ENCODE data around the gene MRC2.

Gene MRC2

DNA sequence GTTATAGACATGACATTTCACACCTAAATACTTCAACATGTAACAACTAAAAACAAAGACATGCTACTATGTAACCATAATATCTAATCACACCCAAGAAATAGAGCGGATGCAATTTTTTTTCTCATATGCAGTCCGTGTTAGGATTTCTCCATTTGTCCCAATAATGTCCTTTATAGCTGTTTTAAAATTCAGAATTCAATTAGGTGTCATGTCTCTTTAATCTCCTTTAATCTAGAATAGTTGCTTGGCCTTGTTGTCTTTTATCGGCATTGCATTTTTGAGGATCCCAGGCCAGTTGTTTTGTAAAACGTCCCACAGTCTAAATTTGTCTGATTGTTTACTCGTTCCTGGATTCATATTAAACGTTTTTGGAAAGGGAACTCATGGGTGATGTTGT, 14.5 kb downstream of the MRC2 start:
- Histone ChIP-seq H3K79me2 (ENCODE audit: insufficient read depth, low read length) (no peaks in the 10 kb centered on the region), H3F3A (ENCODE audit: insufficient read depth) (no peaks in the 10 kb centered on the region), H3K4me3 (ENCODE audit: insufficient read depth, low read length, poor library complexity, severe bottlenecking) (no peak overlapping the region), H3K9me2 (replicated peaks; ENCODE audit: insufficient read depth, low read length) (no peaks in the 10 kb centered on the region), H3K36me3 (ENCODE audit: low read length) (no peaks in the 10 kb centered on the region), H3K4me2 (ENCODE audit: low read depth, low read length, poor library complexity, severe bottlenecking) (no peak overlapping the region), H4K20me1 (ENCODE audit: low read depth, low read length) (no peaks in the 10 kb centered on the region), H3K9me3 (ENCODE audit: insufficient read depth, low read length) (no peaks in the 10 kb centered on the region), H3K27me3 (ENCODE audit: low read length) (no peaks in the 10 kb centered on the region), H3K9ac (ENCODE audit: low read length) (no peak overlapping the region), H3K27ac (ENCODE audit: low read depth, low read length) (no peak overlapping the region), H2AFZ (ENCODE audit: low read depth, low read length, severe bottlenecking) (no peak overlapping the region)
- TF ChIP-seq CTCF (IDR thresholded peaks at IDR 0.05; ENCODE audit: insufficient read depth, low read length, poor library complexity, severe bottlenecking) (no peak), EZH2phosphoT487 (conservative IDR thresholded peaks at IDR 0.05; ENCODE audit: low read length) (no peak)

GRCh38 chr17:62643496-62643895, 16.0 kb downstream of the MRC2 start:
- H3K27ac ChIP-seq (ENCODE audit: low read depth, low read length), result no peak overlapping the region
- H3F3A ChIP-seq (ENCODE audit: insufficient read depth), result no peaks in the 10 kb centered on the region
- no peaks in the 10 kb centered on the region for H3K9me3 ChIP-seq (ENCODE audit: insufficient read depth, low read length)
- no peak overlapping the region for H2AFZ ChIP-seq (ENCODE audit: low read depth, low read length, severe bottlenecking)
- no peaks in the 10 kb centered on the region for H3K36me3 ChIP-seq (ENCODE audit: low read length)
- H3K9ac ChIP-seq (ENCODE audit: low read length), result no peak overlapping the region
- no peaks in the 10 kb centered on the region; the same call in 1 of the 2 replicates for H3K27me3 ChIP-seq (ENCODE audit: low read length)
- H3K9me2 ChIP-seq (replicated peaks; ENCODE audit: insufficient read depth, low read length), result no peaks in the 10 kb centered on the region
- H3K4me3 ChIP-seq (ENCODE audit: insufficient read depth, low read length, poor library complexity, severe bottlenecking), result no peak overlapping the region
- no peak overlapping the region for H3K4me2 ChIP-seq (ENCODE audit: low read depth, low read length, poor library complexity, severe bottlenecking)
- H4K20me1 ChIP-seq (ENCODE audit: low read depth, low read length), result no peaks in the 10 kb centered on the region
- H3K79me2 ChIP-seq (ENCODE audit: insufficient read depth, low read length), result no peaks in the 10 kb centered on the region
- TF ChIP-seq CTCF (IDR thresholded peaks at IDR 0.05; ENCODE audit: insufficient read depth, low read length, poor library complexity, severe bottlenecking), result no peak
- TF ChIP-seq EZH2phosphoT487 (conservative IDR thresholded peaks at IDR 0.05; ENCODE audit: low read length), result no peak

DNA sequence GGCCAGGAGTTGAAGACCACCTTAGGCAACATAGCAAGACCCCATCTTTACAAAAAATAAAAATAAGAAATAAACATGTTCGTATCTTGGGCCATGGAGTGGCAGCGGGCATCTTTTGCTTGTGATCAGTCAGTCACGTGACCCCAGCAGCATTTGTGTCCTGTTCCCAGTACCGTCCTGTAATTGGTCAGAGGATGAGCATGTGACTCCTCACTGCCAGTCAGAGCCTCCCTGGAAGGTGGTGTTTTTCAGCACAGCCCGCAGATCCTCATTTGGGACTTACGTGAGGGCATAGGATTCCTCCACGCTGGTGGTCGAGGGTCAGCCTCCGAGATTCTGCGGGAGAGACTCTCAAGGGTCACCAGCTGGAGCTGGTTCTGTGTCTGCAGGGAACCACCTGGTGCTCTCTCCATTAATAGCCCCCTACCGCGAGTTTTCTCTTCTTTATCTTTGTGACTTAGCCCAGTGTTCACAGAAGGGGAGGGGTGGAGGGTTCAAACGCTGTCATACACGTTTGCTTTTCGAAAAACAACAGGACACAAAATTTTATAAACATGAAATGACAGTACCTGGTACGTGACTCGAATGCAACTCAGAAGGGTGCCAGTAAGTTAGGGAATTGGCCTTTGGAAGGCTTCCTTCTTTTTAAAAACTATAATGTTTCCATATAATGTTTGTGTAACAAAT, 17.2 kb downstream of the MRC2 start:
- H3K9me3 ChIP-seq (ENCODE audit: insufficient read depth, low read length), result no peaks in the 10 kb centered on the region
- no peaks in the 10 kb centered on the region for H3K36me3 ChIP-seq (ENCODE audit: low read length)
- no peaks in the 10 kb centered on the region for H3F3A ChIP-seq (ENCODE audit: insufficient read depth)
- no peak overlapping the region for H2AFZ ChIP-seq (ENCODE audit: low read depth, low read length, severe bottlenecking)
- no peaks in the 10 kb centered on the region for H3K9me2 ChIP-seq (replicated peaks; ENCODE audit: insufficient read depth, low read length)
- H3K4me2 ChIP-seq (ENCODE audit: low read depth, low read length, poor library complexity, severe bottlenecking), result no peak overlapping the region
- no peaks in the 10 kb centered on the region for H3K79me2 ChIP-seq (ENCODE audit: insufficient read depth, low read length)
- no peaks in the 10 kb centered on the region for H4K20me1 ChIP-seq (ENCODE audit: low read depth, low read length)
- H3K27ac ChIP-seq (ENCODE audit: low read depth, low read length), result no peak overlapping the region
- no peaks in the 10 kb centered on the region; the same call in 1 of the 2 replicates for H3K27me3 ChIP-seq (ENCODE audit: low read length)
- no peak overlapping the region for H3K9ac ChIP-seq (ENCODE audit: low read length)
- H3K4me3 ChIP-seq (ENCODE audit: insufficient read depth, low read length, poor library complexity, severe bottlenecking), result no peak overlapping the region
- no peak for TF ChIP-seq EZH2phosphoT487 (conservative IDR thresholded peaks at IDR 0.05; ENCODE audit: low read length)
- no peak for TF ChIP-seq CTCF (IDR thresholded peaks at IDR 0.05; ENCODE audit: insufficient read depth, low read length, poor library complexity, severe bottlenecking)
